ENCODE data around the gene CRISPLD2. TPM values are rescaled to one million over a fixed set of nuclear protein-coding genes. Genes with fewer than 3 reads are reported as not detected.
A peak's percentile ranks its signal among the peaks of the same experiment; 100 is the strongest.

Gene CRISPLD2
- total RNA-seq, 4 donors from 2014 or later = 54.9 to 109 (median 63.4) TPM

DNA sequence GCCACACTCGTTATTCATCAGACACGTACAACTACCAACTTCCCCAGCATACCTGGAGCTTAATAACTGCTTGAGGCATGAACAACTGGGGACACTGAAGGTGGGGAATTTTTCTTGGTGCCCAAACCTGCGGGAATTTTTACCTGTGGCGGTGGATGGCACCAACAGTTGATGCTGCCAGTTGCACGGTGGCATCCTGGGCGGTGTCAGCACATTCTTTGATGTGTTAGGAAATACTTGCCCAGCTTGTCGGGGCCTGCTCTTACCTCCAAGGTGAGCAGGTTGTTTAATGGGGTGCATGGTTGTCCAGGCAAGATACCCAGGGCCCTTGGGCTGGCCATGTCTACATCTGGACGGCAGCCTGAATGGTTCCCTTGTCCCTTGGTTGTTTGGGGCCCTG lies 79.6 kb downstream of the CRISPLD2 start:
- Histone ChIP-seq H3K27me3 (no peaks in the 10 kb centered on the region), H3K4me1 (peaks cover 19% of the 10 kb centered on the region), H3K36me3 (peaks cover 10% of the 10 kb centered on the region), H3K27ac (peak overlapping the region; percentile 62), H3K4me3 (no peak overlapping the region), H3K9me3 (no peaks in the 10 kb centered on the region)
- TF ChIP-seq POLR2A (IDR thresholded peaks at IDR 0.05) (no peak), EP300 (IDR thresholded peaks at IDR 0.05) (no peak), POLR2AphosphoS5 (IDR thresholded peaks at IDR 0.05) (peak in 1 of 3 donors; percentile 40)
- TF ChIP-seq, protein P1, sequence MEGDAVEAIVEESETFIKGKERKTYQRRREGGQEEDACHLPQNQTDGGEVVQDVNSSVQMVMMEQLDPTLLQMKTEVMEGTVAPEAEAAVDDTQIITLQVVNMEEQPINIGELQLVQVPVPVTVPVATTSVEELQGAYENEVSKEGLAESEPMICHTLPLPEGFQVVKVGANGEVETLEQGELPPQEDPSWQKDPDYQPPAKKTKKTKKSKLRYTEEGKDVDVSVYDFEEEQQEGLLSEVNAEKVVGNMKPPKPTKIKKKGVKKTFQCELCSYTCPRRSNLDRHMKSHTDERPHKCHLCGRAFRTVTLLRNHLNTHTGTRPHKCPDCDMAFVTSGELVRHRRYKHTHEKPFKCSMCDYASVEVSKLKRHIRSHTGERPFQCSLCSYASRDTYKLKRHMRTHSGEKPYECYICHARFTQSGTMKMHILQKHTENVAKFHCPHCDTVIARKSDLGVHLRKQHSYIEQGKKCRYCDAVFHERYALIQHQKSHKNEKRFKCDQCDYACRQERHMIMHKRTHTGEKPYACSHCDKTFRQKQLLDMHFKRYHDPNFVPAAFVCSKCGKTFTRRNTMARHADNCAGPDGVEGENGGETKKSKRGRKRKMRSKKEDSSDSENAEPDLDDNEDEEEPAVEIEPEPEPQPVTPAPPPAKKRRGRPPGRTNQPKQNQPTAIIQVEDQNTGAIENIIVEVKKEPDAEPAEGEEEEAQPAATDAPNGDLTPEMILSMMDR (IDR thresholded peaks at IDR 0.05) = no peak
- DNase-seq (ENCODE audit: low spot score in 2 of 2) = no peak
- WGBS = 39% methylated on average over 7 of the region's 8 CpGs

DNA sequence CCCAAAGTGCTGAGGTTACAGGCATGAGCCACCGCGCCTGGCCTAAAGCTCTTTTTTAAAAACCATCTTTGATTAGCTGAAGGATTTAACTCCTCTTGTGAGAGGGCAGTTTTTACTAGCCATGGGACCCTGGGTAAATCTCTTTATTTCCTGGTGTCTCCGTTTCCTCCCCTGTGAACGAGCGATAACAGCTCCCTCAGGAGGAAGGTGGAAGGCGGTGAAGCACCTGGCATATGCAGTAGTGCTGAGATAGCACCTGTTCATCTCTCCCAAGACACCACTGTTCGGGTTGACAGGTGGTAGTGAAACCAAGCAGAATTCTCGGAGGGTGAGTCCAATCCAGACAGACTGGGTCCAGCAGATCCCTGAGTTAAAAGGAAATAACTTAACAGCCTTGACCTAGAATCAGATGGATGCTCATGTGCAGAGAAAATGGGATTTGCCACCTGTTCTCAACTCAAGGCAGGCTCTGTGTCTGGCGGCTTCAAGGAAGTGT lies 86.2 kb downstream of the CRISPLD2 start:
- H3K27ac ChIP-seq = no peak overlapping the region
- H3K4me3 ChIP-seq = no peak overlapping the region
- TF ChIP-seq POLR2A (IDR thresholded peaks at IDR 0.05) = no peak
- no peak for TF ChIP-seq POLR2AphosphoS5 (IDR thresholded peaks at IDR 0.05)
- TF ChIP-seq EP300 (IDR thresholded peaks at IDR 0.05) = no peak
- TF ChIP-seq, protein P1 (IDR thresholded peaks at IDR 0.05) = no peak
- no peaks in the 10 kb centered on the region for H3K27me3 ChIP-seq
- peaks cover 3% of the 10 kb centered on the region for H3K36me3 ChIP-seq
- DNase-seq (ENCODE audit: low spot score in 2 of 2) = no peak
- H3K9me3 ChIP-seq = no peaks in the 10 kb centered on the region
- WGBS = 98% methylated on average over 9 of the region's 9 CpGs
- H3K4me1 ChIP-seq = no peaks in the 10 kb centered on the region

DNA sequence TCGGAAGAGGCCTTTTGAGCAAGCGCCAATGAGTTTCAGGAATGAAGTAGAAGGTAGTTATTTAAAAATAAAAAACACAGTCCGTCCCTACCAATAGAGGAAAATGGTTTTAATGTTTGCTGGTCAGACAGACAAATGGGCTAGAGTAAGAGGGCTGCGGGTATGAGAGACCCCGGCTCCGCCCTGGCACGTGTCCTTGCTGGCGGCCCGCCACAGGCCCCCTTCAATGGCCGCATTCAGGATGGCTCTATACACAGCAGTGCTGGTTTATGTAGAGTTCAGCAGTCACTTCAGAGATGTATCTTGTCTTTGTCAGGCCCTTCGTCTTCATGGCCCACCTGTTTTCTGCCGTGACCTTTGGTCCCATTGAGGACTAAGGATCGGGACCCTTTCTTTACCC lies 87.3 kb downstream of the CRISPLD2 start:
- H3K4me1 ChIP-seq = no peaks in the 10 kb centered on the region
- DNase-seq (ENCODE audit: low spot score in 2 of 2) = no peak
- no peak overlapping the region for H3K4me3 ChIP-seq
- H3K27ac ChIP-seq = no peak overlapping the region
- WGBS = 83% methylated on average over 13 of the region's 13 CpGs
- TF ChIP-seq POLR2A (IDR thresholded peaks at IDR 0.05) = no peak
- TF ChIP-seq EP300 (IDR thresholded peaks at IDR 0.05) = no peak
- no peak for TF ChIP-seq POLR2AphosphoS5 (IDR thresholded peaks at IDR 0.05)
- TF ChIP-seq, protein P1 (IDR thresholded peaks at IDR 0.05) = no peak
- no peaks in the 10 kb centered on the region for H3K9me3 ChIP-seq
- peaks cover 3% of the 10 kb centered on the region for H3K36me3 ChIP-seq
- no peaks in the 10 kb centered on the region for H3K27me3 ChIP-seq

DNA sequence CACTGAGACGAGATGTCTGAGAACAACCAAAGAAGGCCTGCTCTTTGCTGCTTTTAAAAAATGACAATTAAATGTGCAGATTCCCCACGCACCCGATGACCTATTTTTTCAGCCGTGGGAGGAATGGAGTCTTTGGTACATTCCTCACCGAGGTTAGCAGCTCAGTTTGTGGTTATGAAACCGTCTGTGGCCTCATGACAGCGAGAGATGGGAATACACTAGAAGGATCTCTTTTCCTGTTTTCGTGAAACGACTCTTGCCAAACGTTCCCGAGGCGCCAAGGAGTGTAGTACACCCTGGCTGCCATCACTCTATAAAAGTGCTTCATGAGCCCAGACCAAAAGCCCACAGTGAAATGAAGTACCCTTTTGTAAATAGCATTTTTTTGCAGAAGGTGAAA lies 87.8 kb downstream of the CRISPLD2 start:
- Histone ChIP-seq H3K27me3 (no peaks in the 10 kb centered on the region), H3K4me1 (no peaks in the 10 kb centered on the region), H3K27ac (no peak overlapping the region), H3K4me3 (no peak overlapping the region), H3K36me3 (peaks cover 3% of the 10 kb centered on the region), H3K9me3 (no peaks in the 10 kb centered on the region)
- TF ChIP-seq, protein P1 (IDR thresholded peaks at IDR 0.05) = no peak
- TF ChIP-seq EP300 (IDR thresholded peaks at IDR 0.05) = no peak
- no peak for TF ChIP-seq POLR2A (IDR thresholded peaks at IDR 0.05)
- TF ChIP-seq POLR2AphosphoS5 (IDR thresholded peaks at IDR 0.05) = no peak
- DNase-seq (ENCODE audit: low spot score in 2 of 2) = no peak
- WGBS = 71% methylated on average over 12 of the region's 12 CpGs

DNA sequence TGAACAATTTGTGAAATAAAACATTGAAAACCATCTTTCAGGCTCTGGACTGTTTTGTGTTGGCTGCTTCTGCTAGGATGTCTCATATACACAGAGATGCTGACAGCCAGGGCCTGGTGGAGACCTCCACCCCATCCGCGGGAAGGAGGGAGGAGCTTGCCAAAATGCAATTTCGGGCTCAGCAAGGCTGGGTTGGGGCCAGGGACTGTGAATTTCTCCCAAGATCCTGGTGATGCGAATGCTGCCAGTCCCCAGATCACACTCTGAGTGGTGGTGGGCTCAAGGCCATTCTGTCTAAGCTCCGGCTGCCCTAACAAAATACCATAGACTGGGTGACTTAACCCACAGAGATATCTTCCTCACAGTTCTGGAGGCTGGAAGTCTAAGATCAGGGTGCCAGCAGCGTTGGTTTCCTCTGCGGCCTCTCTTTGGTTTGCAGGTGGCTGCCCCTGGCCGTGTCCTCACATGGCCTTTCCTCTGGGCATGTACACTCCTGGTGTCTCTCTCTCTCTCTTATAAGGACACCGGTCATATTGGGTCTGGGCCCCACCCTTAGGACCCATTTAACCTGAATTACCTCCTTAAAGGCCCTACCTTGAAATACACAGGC lies 89.8 kb downstream of the CRISPLD2 start:
- Histone ChIP-seq H3K36me3 (peaks cover 3% of the 10 kb centered on the region), H3K9me3 (no peaks in the 10 kb centered on the region), H3K4me3 (no peak overlapping the region), H3K27ac (no peak overlapping the region), H3K4me1 (peaks cover 20% of the 10 kb centered on the region), H3K27me3 (no peaks in the 10 kb centered on the region)
- DNase-seq (ENCODE audit: low spot score in 2 of 2) = no peak
- WGBS = 76% methylated on average over 9 of the region's 9 CpGs
- TF ChIP-seq POLR2AphosphoS5 (IDR thresholded peaks at IDR 0.05) = no peak
- no peak for TF ChIP-seq EP300 (IDR thresholded peaks at IDR 0.05)

Data from suprapubic skin (tissue), 4 donors.